Panc1 (cell line): ENCODE measurements around the gene ASPM.

ENCODE experiments used
- POLR2AphosphoS5 ChIP-seq: IDR thresholded peaks from 2 replicates; pipeline ENCODE4 v1.6.1; 2012; ENCODE audit warnings: mild to moderate bottlenecking, low read depth, low read length, moderate library complexity
- TCF7L2 ChIP-seq: IDR thresholded peaks from 2 replicates; pipeline ENCODE4 v1.6.1; 2011; ENCODE audit warnings: mild to moderate bottlenecking, low read depth, low read length, inconsistent platforms
- TF ChIP-seq, protein P1 (sequence below): fragments of 450-650 bp; IDR thresholded peaks from 2 replicates; pipeline ENCODE4 v1.5.1; 2017; ENCODE audit warnings: mild to moderate bottlenecking
- TF ChIP-seq, protein P2 (sequence below), 2 experiments: IDR thresholded peaks; 2 replicates each; pipeline ENCODE4 v1.6.1; 2011 to 2012; ENCODE audit warnings: low read depth in 2 of 2, control low read depth in 1 of 2, low read length in 1 of 2, mild to moderate bottlenecking in 1 of 2, moderate library complexity in 1 of 2; ENCODE audit not compliant: insufficient read depth in 1 of 2

GRCh38 chr1:197041486-197042353 is 104.7 kb downstream of the ASPM start:
- TF ChIP-seq, protein P1, sequence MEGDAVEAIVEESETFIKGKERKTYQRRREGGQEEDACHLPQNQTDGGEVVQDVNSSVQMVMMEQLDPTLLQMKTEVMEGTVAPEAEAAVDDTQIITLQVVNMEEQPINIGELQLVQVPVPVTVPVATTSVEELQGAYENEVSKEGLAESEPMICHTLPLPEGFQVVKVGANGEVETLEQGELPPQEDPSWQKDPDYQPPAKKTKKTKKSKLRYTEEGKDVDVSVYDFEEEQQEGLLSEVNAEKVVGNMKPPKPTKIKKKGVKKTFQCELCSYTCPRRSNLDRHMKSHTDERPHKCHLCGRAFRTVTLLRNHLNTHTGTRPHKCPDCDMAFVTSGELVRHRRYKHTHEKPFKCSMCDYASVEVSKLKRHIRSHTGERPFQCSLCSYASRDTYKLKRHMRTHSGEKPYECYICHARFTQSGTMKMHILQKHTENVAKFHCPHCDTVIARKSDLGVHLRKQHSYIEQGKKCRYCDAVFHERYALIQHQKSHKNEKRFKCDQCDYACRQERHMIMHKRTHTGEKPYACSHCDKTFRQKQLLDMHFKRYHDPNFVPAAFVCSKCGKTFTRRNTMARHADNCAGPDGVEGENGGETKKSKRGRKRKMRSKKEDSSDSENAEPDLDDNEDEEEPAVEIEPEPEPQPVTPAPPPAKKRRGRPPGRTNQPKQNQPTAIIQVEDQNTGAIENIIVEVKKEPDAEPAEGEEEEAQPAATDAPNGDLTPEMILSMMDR, result no peak
- TF ChIP-seq POLR2AphosphoS5, result no peak
- TF ChIP-seq, protein P2, sequence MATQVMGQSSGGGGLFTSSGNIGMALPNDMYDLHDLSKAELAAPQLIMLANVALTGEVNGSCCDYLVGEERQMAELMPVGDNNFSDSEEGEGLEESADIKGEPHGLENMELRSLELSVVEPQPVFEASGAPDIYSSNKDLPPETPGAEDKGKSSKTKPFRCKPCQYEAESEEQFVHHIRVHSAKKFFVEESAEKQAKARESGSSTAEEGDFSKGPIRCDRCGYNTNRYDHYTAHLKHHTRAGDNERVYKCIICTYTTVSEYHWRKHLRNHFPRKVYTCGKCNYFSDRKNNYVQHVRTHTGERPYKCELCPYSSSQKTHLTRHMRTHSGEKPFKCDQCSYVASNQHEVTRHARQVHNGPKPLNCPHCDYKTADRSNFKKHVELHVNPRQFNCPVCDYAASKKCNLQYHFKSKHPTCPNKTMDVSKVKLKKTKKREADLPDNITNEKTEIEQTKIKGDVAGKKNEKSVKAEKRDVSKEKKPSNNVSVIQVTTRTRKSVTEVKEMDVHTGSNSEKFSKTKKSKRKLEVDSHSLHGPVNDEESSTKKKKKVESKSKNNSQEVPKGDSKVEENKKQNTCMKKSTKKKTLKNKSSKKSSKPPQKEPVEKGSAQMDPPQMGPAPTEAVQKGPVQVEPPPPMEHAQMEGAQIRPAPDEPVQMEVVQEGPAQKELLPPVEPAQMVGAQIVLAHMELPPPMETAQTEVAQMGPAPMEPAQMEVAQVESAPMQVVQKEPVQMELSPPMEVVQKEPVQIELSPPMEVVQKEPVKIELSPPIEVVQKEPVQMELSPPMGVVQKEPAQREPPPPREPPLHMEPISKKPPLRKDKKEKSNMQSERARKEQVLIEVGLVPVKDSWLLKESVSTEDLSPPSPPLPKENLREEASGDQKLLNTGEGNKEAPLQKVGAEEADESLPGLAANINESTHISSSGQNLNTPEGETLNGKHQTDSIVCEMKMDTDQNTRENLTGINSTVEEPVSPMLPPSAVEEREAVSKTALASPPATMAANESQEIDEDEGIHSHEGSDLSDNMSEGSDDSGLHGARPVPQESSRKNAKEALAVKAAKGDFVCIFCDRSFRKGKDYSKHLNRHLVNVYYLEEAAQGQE (IDR thresholded peaks at IDR 0.05; ENCODE audit: insufficient read depth in 1 of 2, low read depth in 2 of 2, low read length in 1 of 2), result no peak
- TF ChIP-seq TCF7L2, result no peak
